ENCODE results near the gene BTBD2. TPM values are rescaled to one million over a fixed set of nuclear protein-coding genes. Genes with fewer than 3 reads are reported as not detected.

BTBD2 gene
- total RNA-seq, 1 experiment from 2014 or later = 52.2 TPM

DNA sequence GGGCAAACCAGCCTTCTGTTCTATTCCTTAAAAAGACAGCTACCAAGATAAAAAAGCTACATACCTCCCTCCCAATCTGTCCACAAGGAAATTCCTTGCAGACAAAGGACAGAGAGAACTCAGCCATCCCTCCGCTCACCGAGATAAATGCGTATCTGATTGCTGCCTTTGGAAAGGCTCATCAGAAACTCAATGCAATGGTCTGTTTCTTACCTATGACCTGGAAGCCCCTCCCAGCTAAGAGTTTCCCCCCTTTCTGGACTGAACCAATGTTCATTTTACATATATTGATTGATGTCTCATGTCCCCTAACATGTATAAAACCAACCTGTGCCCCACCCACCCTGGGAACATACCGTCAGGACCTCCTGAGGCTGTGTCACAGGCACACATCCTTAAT, 11.6 kb downstream of the BTBD2 start:
- Histone ChIP-seq H3K9me3 (no peaks in the 10 kb centered on the region), H3K36me3 (ENCODE audit: control insufficient read depth, insufficient read depth, low read length) (no peaks in the 10 kb centered on the region), H3K4me3 (ENCODE audit: low read depth, low read length) (no peak overlapping the region), H3K4me1 (no peaks in the 10 kb centered on the region), H3K27me3 (replicated peaks; ENCODE audit: control insufficient read depth, insufficient read depth, low read length) (no peaks in the 10 kb centered on the region)
- no peaks in the 10 kb centered on the region for H3K27me3 Mint-ChIP-seq (ENCODE audit: insufficient read depth, unreplicated experiment)
- TF ChIP-seq, protein P1, sequence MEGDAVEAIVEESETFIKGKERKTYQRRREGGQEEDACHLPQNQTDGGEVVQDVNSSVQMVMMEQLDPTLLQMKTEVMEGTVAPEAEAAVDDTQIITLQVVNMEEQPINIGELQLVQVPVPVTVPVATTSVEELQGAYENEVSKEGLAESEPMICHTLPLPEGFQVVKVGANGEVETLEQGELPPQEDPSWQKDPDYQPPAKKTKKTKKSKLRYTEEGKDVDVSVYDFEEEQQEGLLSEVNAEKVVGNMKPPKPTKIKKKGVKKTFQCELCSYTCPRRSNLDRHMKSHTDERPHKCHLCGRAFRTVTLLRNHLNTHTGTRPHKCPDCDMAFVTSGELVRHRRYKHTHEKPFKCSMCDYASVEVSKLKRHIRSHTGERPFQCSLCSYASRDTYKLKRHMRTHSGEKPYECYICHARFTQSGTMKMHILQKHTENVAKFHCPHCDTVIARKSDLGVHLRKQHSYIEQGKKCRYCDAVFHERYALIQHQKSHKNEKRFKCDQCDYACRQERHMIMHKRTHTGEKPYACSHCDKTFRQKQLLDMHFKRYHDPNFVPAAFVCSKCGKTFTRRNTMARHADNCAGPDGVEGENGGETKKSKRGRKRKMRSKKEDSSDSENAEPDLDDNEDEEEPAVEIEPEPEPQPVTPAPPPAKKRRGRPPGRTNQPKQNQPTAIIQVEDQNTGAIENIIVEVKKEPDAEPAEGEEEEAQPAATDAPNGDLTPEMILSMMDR (IDR thresholded peaks at IDR 0.05; ENCODE audit: insufficient read depth in 1 of 2, low read depth in 1 of 2, low read length in 1 of 2, severe bottlenecking in 1 of 2, unreplicated experiment in 1 of 2) = no peak
- no peak overlapping the region for H3K4me3 Mint-ChIP-seq (ENCODE audit: unreplicated experiment)
- no peak for DNase-seq
- CTCF ChIA-PET = interaction anchor here (0.6 to 0.7 kb wide), 2 partner anchors 66 to 1051 kb away, joined by 4 to 7 read pairs; no protein-coding TSS in a partner anchor
- H3K36me3 Mint-ChIP-seq (ENCODE audit: insufficient read depth, unreplicated experiment) = peaks cover 14% of the 10 kb centered on the region
- BruUV-seq (replicated peaks) = no TSS peak
- no peaks in the 10 kb centered on the region for H3K9me3 Mint-ChIP-seq (ENCODE audit: unreplicated experiment)
- no peaks in the 10 kb centered on the region for H3K4me1 Mint-ChIP-seq (ENCODE audit: low read depth, unreplicated experiment)
- intact Hi-C loops (cut with micrococcal nuclease; ENCODE audit: unreplicated experiment) = no loop called here
- POLR2A ChIA-PET = interaction anchor here (0.6 kb wide), 1 partner anchor 35 kb away, joined by 5 read pairs; no protein-coding TSS in a partner anchor
- no peak overlapping the region for H3K27ac Mint-ChIP-seq (ENCODE audit: unreplicated experiment)

DNA sequence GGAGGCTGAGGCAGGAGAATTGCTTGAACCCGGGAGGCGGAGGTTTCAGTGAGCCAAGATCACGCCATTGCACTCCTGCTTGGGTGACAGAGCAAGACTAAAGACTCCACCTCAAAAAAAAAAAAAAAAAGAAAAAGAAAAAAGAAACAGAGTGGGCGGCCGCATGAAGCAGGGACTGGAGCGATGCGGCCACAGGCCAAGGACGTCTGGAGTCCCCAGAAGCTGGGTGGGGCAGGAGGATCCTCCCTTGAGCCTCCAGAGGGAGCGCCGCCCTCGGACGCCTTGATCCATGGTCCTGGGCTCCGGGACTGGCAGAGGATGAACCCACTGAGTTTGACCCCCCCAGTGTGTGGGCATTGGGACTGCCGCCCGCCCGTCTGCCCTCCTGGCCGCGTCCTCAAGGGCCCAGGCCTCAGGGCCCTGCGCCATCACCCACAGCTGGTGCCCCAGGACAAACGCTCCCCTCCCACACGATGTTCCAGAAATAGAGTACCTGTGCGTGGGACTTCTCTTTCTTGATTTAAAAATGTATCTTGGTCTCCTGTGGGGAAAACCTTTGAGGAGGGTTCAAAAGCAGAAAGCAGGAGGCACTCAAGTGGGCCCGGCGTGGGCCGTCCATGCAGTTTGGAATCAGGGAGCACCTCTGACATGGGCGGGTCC, 15.5 kb downstream of the BTBD2 start:
- no peaks in the 10 kb centered on the region; the same call in 1 of the 2 replicates for H3K36me3 ChIP-seq (ENCODE audit: control insufficient read depth, insufficient read depth, low read length)
- intact Hi-C loops (cut with micrococcal nuclease; ENCODE audit: unreplicated experiment) = no loop called here
- H3K36me3 Mint-ChIP-seq (ENCODE audit: insufficient read depth, unreplicated experiment) = peaks cover 31% of the 10 kb centered on the region
- DNase-seq = no peak
- H3K4me1 ChIP-seq = no peaks in the 10 kb centered on the region
- H3K9me3 Mint-ChIP-seq (ENCODE audit: unreplicated experiment) = no peaks in the 10 kb centered on the region
- no peak overlapping the region for H3K4me3 ChIP-seq (ENCODE audit: low read depth, low read length)
- no peaks in the 10 kb centered on the region for H3K4me1 Mint-ChIP-seq (ENCODE audit: low read depth, unreplicated experiment)
- CTCF ChIA-PET = no interaction called here
- POLR2A ChIA-PET = no interaction called here
- no TSS peak for BruUV-seq (replicated peaks)
- H3K4me3 Mint-ChIP-seq (ENCODE audit: unreplicated experiment) = no peak overlapping the region
- H3K27me3 Mint-ChIP-seq (ENCODE audit: insufficient read depth, unreplicated experiment) = no peaks in the 10 kb centered on the region
- H3K27me3 ChIP-seq (replicated peaks; ENCODE audit: control insufficient read depth, insufficient read depth, low read length) = no peaks in the 10 kb centered on the region
- TF ChIP-seq, protein P1 (IDR thresholded peaks at IDR 0.05; ENCODE audit: insufficient read depth in 1 of 2, low read depth in 1 of 2, low read length in 1 of 2, severe bottlenecking in 1 of 2, unreplicated experiment in 1 of 2) = no peak
- no peak overlapping the region for H3K27ac Mint-ChIP-seq (ENCODE audit: unreplicated experiment)
- no peaks in the 10 kb centered on the region for H3K9me3 ChIP-seq

DNA sequence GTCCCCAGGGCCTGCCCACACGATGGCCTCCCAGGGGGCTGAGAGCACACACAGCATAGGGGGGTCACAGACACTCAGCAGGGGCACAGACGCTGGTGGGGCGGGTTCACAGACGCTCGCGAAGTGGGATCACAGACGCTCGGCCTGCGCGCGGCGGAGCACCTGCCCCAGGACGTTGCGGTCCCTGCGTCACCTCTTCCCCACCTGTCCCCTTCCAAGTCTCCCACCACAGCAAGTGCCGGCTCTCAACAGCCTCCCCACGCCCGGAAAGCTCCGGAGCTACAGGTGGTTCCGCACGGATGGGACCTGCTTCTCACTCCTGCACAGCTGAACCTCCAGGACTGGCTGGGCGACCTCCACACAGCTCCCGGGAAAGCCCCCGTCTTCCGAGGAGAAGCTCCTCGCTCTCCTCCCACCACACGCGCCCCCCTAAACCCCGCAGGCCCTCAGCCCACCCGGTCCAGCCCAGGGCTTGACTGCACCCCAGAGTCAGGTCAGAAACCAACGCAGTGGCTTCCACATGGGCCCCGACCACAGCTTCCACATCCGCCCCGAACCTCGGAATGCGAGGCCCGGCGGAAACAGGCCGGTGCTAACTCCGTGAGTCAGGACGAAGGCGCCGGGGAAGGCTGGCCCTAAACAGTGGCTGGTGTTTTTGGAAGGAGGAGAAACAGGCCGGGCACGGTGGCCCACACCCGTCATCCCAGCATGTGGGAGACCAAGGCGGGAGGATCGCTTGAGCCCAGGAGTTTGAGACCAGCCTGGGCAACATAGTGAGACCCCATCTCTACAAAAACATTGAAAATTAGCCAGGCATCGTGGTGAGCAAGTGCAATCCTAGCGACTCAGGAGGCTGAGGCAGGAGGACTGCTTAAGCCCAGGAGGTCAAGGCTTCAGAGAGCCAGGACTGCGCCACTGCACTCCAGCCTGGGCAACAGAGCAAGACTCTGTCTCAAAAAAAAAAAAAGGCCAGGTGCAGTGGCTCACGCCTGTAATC, 16.5 kb downstream of the BTBD2 start:
- H3K9me3 ChIP-seq = no peaks in the 10 kb centered on the region
- peaks cover 28% of the 10 kb centered on the region for H3K36me3 Mint-ChIP-seq (ENCODE audit: insufficient read depth, unreplicated experiment)

More for the DNA sequence above, 16.5 kb downstream of the BTBD2 start:
- Histone ChIP-seq H3K4me1 (no peaks in the 10 kb centered on the region), H3K4me3 (ENCODE audit: low read depth, low read length) (no peak overlapping the region), H3K27me3 (replicated peaks; ENCODE audit: control insufficient read depth, insufficient read depth, low read length) (no peaks in the 10 kb centered on the region), H3K36me3 (ENCODE audit: control insufficient read depth, insufficient read depth, low read length) (no peaks in the 10 kb centered on the region; the same call in 1 of the 2 replicates)
- CTCF ChIA-PET = interaction anchor here (0.6 kb wide), 1 partner anchor 1918 kb away, joined by 3 read pairs; no protein-coding TSS in a partner anchor
- BruUV-seq (replicated peaks) = no TSS peak
- POLR2A ChIA-PET = no interaction called here
- no peaks in the 10 kb centered on the region for H3K27me3 Mint-ChIP-seq (ENCODE audit: insufficient read depth, unreplicated experiment)
- TF ChIP-seq, protein P1 (IDR thresholded peaks at IDR 0.05; ENCODE audit: insufficient read depth in 1 of 2, low read depth in 1 of 2, low read length in 1 of 2, severe bottlenecking in 1 of 2, unreplicated experiment in 1 of 2) = no peak
- no peaks in the 10 kb centered on the region for H3K9me3 Mint-ChIP-seq (ENCODE audit: unreplicated experiment)
- no peak for DNase-seq
- no peak overlapping the region for H3K4me3 Mint-ChIP-seq (ENCODE audit: unreplicated experiment)
- no peak overlapping the region for H3K27ac Mint-ChIP-seq (ENCODE audit: unreplicated experiment)
- no peaks in the 10 kb centered on the region for H3K4me1 Mint-ChIP-seq (ENCODE audit: low read depth, unreplicated experiment)
- intact Hi-C loops (cut with micrococcal nuclease; ENCODE audit: unreplicated experiment) = no loop called here

Measured in Caco-2 (cell line).